ENCODE measurements around the gene ACSS2. TPM values are rescaled to one million over a fixed set of nuclear protein-coding genes. Genes with fewer than 3 reads are reported as not detected.

Gene ACSS2
- total and polyA plus RNA-seq, 2 donors (not counting 1 experiment from before 2014, with no cell fraction given): 59.4 to 129 TPM

GRCh38 chr20:34904202-34904621 is 27.8 kb downstream of the ACSS2 start:
- Histone ChIP-seq H3K79me2 (ENCODE audit: control insufficient read depth, insufficient read depth, low read length) (no peaks in the 10 kb centered on the region), H3K9me3 (ENCODE audit: control insufficient read depth, insufficient read depth, low read depth, low read length) (no peaks in the 10 kb centered on the region), H3K27me3 (ENCODE audit: control insufficient read depth, insufficient read depth, low read length) (no peaks in the 10 kb centered on the region), H3K4me1 (ENCODE audit: control insufficient read depth, extremely low read depth, insufficient read depth, low read length) (peaks cover 14% of the 10 kb centered on the region), H3K4me3 (replicated peaks in 1 of 4; ENCODE audit: control extremely low read depth in 1 of 4, insufficient read depth in 1 of 4, low read depth in 3 of 4, low read length in 4 of 4) (no peak overlapping the region), H2AFZ (ENCODE audit: low read length) (no peak overlapping the region), H3K4me2 (ENCODE audit: extremely low read depth, insufficient read depth, low read length) (no peak overlapping the region), H3K9ac (ENCODE audit: insufficient read depth, low read length) (no peak overlapping the region), H4K20me1 (ENCODE audit: control insufficient read depth, extremely low read depth, insufficient read depth, low read length) (no peaks in the 10 kb centered on the region), H3K27ac (ENCODE audit: insufficient read depth, low read length) (no peak overlapping the region), H3K36me3 (ENCODE audit: control insufficient read depth, insufficient read depth, low read length) (no peaks in the 10 kb centered on the region)
- no peak for DNase-seq (ENCODE audit: low read depth in 2 of 2)
- no peak for TF ChIP-seq EZH2 (IDR thresholded peaks at IDR 0.05; ENCODE audit: low read length, missing control alignments)
- TF ChIP-seq CTCF (conservative IDR thresholded peaks at IDR 0.05 in 1 of 2, IDR thresholded peaks at IDR 0.05 in 1 of 2; ENCODE audit: low read depth in 1 of 2, low read length in 2 of 2): no peak

GRCh38 chr20:34907616-34908469 is 31.4 kb downstream of the ACSS2 start:
- Histone ChIP-seq H3K4me2 (ENCODE audit: extremely low read depth, insufficient read depth, low read length) (no peak overlapping the region), H3K79me2 (ENCODE audit: control insufficient read depth, insufficient read depth, low read length) (no peaks in the 10 kb centered on the region), H3K9me3 (ENCODE audit: control insufficient read depth, insufficient read depth, low read depth, low read length) (no peaks in the 10 kb centered on the region), H3K4me3 (replicated peaks in 1 of 4; ENCODE audit: control extremely low read depth in 1 of 4, insufficient read depth in 1 of 4, low read depth in 3 of 4, low read length in 4 of 4) (no peak overlapping the region), H3K4me1 (ENCODE audit: control insufficient read depth, extremely low read depth, insufficient read depth, low read length) (peaks cover 12% of the 10 kb centered on the region), H3K9ac (ENCODE audit: insufficient read depth, low read length) (no peak overlapping the region), H3K36me3 (ENCODE audit: control insufficient read depth, insufficient read depth, low read length) (peaks cover 2% of the 10 kb centered on the region), H3K27ac (ENCODE audit: insufficient read depth, low read length) (peak overlapping the region; percentile 43), H2AFZ (ENCODE audit: low read length) (peak overlapping the region; percentile 7), H3K27me3 (ENCODE audit: control insufficient read depth, insufficient read depth, low read length) (no peaks in the 10 kb centered on the region), H4K20me1 (ENCODE audit: control insufficient read depth, extremely low read depth, insufficient read depth, low read length) (no peaks in the 10 kb centered on the region)
- peak; percentile 84 to 89 for DNase-seq (ENCODE audit: low read depth in 2 of 2)
- TF ChIP-seq CTCF (conservative IDR thresholded peaks at IDR 0.05 in 1 of 2, IDR thresholded peaks at IDR 0.05 in 1 of 2; ENCODE audit: low read depth in 1 of 2, low read length in 2 of 2) (no peak), EZH2 (IDR thresholded peaks at IDR 0.05; ENCODE audit: low read length, missing control alignments) (no peak)

DNA sequence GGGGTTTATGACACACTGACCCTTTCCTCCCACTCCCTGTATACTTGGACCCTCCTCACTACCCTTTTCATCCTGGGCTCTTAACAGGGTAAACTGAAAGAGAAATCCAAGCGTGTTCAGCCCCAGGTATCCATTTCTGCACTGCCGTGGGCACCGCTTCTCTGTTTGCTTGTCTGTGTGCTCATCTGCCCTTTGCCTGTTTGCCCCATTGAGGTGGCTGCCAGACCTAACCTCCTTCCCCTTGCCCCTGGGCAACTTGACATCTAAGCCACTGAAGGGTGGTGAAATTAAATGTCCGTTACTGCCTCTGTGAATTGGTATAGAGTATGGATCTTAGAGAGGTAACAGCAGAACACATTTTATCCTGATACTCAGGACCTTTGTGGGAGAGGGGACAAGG is 38.7 kb downstream of the ACSS2 start:
- no peak overlapping the region for H3K4me2 ChIP-seq (ENCODE audit: extremely low read depth, insufficient read depth, low read length)
- H3K9ac ChIP-seq (ENCODE audit: insufficient read depth, low read length): no peak overlapping the region
- no peaks in the 10 kb centered on the region for H3K79me2 ChIP-seq (ENCODE audit: control insufficient read depth, insufficient read depth, low read length)
- peaks cover 11% of the 10 kb centered on the region for H3K36me3 ChIP-seq (ENCODE audit: control insufficient read depth, insufficient read depth, low read length)
- no peak for DNase-seq (ENCODE audit: low read depth in 2 of 2)
- no peaks in the 10 kb centered on the region for H3K9me3 ChIP-seq (ENCODE audit: control insufficient read depth, insufficient read depth, low read depth, low read length)
- no peaks in the 10 kb centered on the region for H4K20me1 ChIP-seq (ENCODE audit: control insufficient read depth, extremely low read depth, insufficient read depth, low read length)
- no peak overlapping the region for H3K27ac ChIP-seq (ENCODE audit: insufficient read depth, low read length)
- H2AFZ ChIP-seq (ENCODE audit: low read length): no peak overlapping the region
- H3K4me1 ChIP-seq (ENCODE audit: control insufficient read depth, extremely low read depth, insufficient read depth, low read length): no peaks in the 10 kb centered on the region
- no peak overlapping the region for H3K4me3 ChIP-seq (replicated peaks in 1 of 4; ENCODE audit: control extremely low read depth in 1 of 4, insufficient read depth in 1 of 4, low read depth in 3 of 4, low read length in 4 of 4)
- TF ChIP-seq EZH2 (IDR thresholded peaks at IDR 0.05; ENCODE audit: low read length, missing control alignments) (no peak), CTCF (conservative IDR thresholded peaks at IDR 0.05 in 1 of 2, IDR thresholded peaks at IDR 0.05 in 1 of 2; ENCODE audit: low read depth in 1 of 2, low read length in 2 of 2) (no peak)
- H3K27me3 ChIP-seq (ENCODE audit: control insufficient read depth, insufficient read depth, low read length): no peaks in the 10 kb centered on the region

All from fibroblast of lung (primary cell).